ENCODE results near the gene PCGF1. TPM values are rescaled to one million over a fixed set of nuclear protein-coding genes. Genes with fewer than 3 reads are reported as not detected.

PCGF1 gene
- total RNA-seq, 1 experiment from 2014 or later, result 28.1 TPM

DNA sequence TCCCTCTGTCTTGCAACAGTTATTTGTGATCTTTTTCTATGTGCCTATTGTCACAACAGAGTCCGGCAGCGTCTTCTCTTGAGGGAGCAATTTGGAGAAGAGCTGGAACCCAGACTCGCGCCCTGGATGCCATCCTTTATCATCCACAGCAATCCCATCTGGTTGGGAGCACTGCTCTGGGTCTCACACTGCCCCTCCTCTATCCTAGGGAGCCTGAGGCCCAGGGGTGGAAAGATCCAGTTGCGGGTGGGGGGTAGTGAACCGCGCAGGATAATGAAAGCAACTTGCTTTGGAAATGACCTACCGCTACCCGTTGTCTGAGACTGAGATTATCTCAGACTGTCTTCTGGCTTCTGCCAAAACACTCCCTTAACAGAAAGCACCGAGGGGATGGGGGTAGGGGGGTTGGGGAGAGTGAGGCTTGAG is 48.5 kb downstream of the PCGF1 start:
- no peak overlapping the region for H2AFZ ChIP-seq (ENCODE audit: low read length)
- H3T11ph ChIP-seq (ENCODE audit: low read length), result no peak overlapping the region
- Mint-ChIP-seq H3K27me3 (ENCODE audit: low read depth) (no peaks in the 10 kb centered on the region), H3K4me3 (peak overlapping the region; percentile 96 to 97), H3K27ac (peak overlapping the region; percentile 67 to 98 (median 98); a peak in 5 of 7 replicates), H3K9me3 (no peaks in the 10 kb centered on the region), H3K4me1 (peaks cover 28 to 37% of the 10 kb centered on the region in 2 experiments), H3K36me3 (ENCODE audit: insufficient read depth in 1 of 3, low read depth in 3 of 3) (peaks cover 10 to 29% (median 28%) of the 10 kb centered on the region in 3 experiments; a peak in 6 of 7 replicates)
- TF ChIP-seq, protein P1, sequence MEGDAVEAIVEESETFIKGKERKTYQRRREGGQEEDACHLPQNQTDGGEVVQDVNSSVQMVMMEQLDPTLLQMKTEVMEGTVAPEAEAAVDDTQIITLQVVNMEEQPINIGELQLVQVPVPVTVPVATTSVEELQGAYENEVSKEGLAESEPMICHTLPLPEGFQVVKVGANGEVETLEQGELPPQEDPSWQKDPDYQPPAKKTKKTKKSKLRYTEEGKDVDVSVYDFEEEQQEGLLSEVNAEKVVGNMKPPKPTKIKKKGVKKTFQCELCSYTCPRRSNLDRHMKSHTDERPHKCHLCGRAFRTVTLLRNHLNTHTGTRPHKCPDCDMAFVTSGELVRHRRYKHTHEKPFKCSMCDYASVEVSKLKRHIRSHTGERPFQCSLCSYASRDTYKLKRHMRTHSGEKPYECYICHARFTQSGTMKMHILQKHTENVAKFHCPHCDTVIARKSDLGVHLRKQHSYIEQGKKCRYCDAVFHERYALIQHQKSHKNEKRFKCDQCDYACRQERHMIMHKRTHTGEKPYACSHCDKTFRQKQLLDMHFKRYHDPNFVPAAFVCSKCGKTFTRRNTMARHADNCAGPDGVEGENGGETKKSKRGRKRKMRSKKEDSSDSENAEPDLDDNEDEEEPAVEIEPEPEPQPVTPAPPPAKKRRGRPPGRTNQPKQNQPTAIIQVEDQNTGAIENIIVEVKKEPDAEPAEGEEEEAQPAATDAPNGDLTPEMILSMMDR (conservative IDR thresholded peaks at IDR 0.05), result no peak
- H3K9me3 ChIP-seq (ENCODE audit: control insufficient read depth, low read depth, low read length), result no peaks in the 10 kb centered on the region
- no peak for DNase-seq
- H4K5ac ChIP-seq (ENCODE audit: insufficient read length, low read depth, low read length), result no peak overlapping the region
- no peak overlapping the region for H4K91ac ChIP-seq (ENCODE audit: insufficient read length, low read depth, low read length)
- H3K4me1 ChIP-seq (ENCODE audit: insufficient read depth, low read length), result peaks cover 2% of the 10 kb centered on the region; the same call in 1 of the 2 replicates
- no peak overlapping the region for H3K27ac ChIP-seq (ENCODE audit: insufficient read length, low read depth, low read length)
- 0 out of 2 replicates have a peak overlapping the region, but pooled peaks have one; percentile 82 for H3K14ac ChIP-seq (ENCODE audit: insufficient read depth, low read length)
- no peaks in the 10 kb centered on the region for H3K27me3 ChIP-seq (ENCODE audit: insufficient read depth, low read length)
- no peaks in the 10 kb centered on the region for H3K79me1 ChIP-seq (ENCODE audit: insufficient read depth, low read depth, low read length, poor library complexity, severe bottlenecking)
- H3K18ac ChIP-seq (ENCODE audit: insufficient read length, low read depth, low read length), result no peak overlapping the region
- peaks cover 18% of the 10 kb centered on the region for H3K23me2 ChIP-seq (ENCODE audit: insufficient read length, low read depth, low read length, poor library complexity, severe bottlenecking)
- no peak overlapping the region for H4K8ac ChIP-seq (replicated peaks; ENCODE audit: insufficient read length, low read depth, low read length)
- peak overlapping the region; percentile 92 for H3K9ac ChIP-seq (ENCODE audit: extremely low read depth, insufficient read length, low read length)
- H3K4ac ChIP-seq (ENCODE audit: low read depth, low read length), result no peak overlapping the region; the same call in 1 of the 2 replicates
- H2BK12ac ChIP-seq (ENCODE audit: insufficient read length, low read depth, low read length), result no peak overlapping the region
- WGBS (ENCODE audit: extremely low coverage, insufficient read length, low lambda C conversion rate), result no CpG with 5 or more reads among the region's 10 CpGs
- no peak overlapping the region for H3K23ac ChIP-seq (ENCODE audit: insufficient read length, low read depth, low read length)
- H2BK15ac ChIP-seq (ENCODE audit: low read depth, low read length), result no peak overlapping the region
- H4K20me1 ChIP-seq (ENCODE audit: control insufficient read depth, insufficient read depth, insufficient read length), result peaks cover 2% of the 10 kb centered on the region
- no peaks in the 10 kb centered on the region for H3K79me2 ChIP-seq (ENCODE audit: insufficient read depth, low read length)
- no peak overlapping the region for H2AK5ac ChIP-seq (ENCODE audit: insufficient read length, low read length)
- no peak overlapping the region for H2BK120ac ChIP-seq (ENCODE audit: low read depth, low read length, poor library complexity, severe bottlenecking)
- no peak overlapping the region for H3K56ac ChIP-seq (ENCODE audit: insufficient read length, low read depth, low read length)
- peak overlapping the region; percentile 97 for H3K4me2 ChIP-seq (ENCODE audit: insufficient read depth, insufficient read length, low read length)
- H2BK5ac ChIP-seq (ENCODE audit: insufficient read length, low read length), result no peak overlapping the region
- no peak overlapping the region for H2BK20ac ChIP-seq (ENCODE audit: low read depth, low read length, poor library complexity, severe bottlenecking)

All from H9 (cell line).